Embryonic facial prominence (tissue), 1 donor: ENCODE results near the gene MTMR1.

Source experiments
- DNase-seq: peaks from one replicate; pipeline ENCODE4 v3.0.0-alpha.2; 2016; ENCODE audit errors: extremely low spot score

The MTMR1 gene

DNA sequence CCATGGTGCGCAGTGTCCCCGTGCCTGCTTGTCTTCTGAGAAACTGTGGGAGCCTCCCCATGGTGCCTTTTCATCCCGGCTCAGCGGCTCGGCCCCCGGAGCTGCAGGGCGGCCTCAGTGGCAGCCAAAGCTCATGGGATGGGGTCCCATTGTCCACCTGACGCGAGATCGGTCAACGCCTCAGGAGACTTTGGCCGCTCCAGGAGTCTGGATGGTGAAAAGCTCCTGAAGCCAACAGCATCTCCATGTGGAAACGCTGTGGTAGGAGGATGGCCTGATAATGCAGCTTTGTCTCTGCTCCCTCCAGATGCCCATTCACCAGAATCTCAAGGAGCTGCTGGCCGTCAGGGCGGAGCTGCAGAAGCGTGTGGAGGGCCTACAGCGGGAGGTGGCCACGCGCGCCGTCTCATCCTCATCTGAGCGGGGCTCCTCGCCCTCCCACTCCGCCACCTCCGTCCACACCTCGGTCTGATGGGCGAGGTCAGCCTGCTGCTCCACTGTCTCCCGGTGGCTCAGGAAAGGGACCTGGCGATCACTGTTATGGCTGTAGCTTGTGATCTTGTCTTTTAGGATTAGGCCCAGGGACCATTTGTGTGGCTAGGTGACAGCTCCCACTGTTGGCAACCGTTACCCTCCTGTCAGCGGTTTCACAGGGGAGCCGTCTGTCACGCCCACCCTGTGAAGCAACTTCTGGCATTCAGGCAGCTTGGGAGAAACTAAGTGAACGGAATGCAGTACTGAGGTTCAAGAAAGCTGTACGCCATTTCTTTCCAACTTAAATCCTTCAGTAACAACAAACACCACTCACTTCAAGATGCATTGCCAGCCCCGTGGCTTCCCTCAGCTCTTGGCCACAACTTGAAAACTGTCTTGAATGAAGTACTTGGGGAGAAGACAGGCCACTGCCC, 69.3 kb downstream of the MTMR1 start:
- DNase-seq: no peak

GRCh38 chrX:150763303-150763797, 70.2 kb downstream of the MTMR1 start:
- DNase-seq: no peak

- DNase-seq: no peak
These were observed 70.6 kb downstream of the MTMR1 start for GRCh38 chrX:150763810-150764209.

- DNase-seq: no peak
These were observed 72.0 kb downstream of the MTMR1 start for GRCh38 chrX:150765237-150765636.

DNA sequence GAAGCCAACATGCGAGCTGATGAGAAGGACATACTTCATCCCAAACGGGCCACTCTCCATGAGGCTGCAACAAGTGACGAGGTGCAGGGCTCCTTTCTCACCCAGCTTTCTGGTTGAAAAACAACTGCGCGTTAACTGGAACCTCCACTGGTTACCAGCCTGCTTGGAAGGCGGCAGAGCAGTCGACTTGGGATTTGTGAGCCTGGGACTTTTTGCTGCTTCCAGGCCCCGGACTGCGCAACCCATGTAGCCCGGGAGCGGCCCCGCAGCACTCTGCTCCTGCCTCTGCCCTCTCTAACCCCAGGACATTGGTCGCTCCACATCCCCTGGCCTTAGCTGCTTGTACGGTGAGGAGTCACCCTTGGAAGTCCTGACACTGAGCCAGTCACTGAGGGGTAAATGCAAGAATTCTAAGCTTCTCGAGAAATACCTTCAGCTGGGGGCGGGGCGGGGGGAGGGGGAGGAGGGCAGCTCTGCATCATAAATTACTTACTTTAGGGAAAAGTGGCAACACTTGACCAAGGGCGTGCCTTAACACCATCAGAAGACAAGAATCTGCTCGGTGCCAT, 72.7 kb downstream of the MTMR1 start:
- DNase-seq: no peak

DNA sequence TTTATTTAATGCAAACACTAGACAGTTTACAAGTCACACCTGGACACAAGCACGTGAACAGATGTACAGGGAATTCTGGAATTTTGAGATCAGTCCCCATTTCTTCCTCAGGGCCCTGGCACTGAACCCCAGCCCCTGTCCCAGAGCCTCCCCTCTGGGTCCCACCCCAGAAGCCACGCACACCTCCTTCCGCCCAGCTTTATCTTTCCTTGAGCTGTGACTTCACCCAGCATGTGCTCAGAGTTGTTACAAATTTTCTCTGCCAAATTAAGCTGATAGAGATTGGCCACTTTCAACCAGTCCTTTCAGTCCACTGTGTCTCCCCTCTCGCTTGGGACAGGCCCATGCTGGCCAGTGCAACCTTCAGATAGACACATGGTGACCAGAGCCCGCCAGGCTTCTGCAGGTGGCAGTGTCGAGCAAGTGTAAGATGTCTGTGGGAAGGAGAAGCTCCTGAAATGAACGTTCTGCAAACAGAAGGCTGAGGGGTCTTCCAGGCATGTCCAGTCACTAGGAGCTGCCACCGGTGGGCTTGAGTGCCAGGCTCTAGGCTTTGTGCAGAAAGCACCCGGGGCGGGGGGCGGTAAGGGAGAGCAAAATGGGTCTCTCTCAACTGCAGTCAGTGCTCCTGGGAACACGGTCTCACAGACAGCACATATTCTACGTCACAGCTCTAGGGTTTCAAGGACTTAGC, 73.3 kb downstream of the MTMR1 start:
- no peak for DNase-seq

GRCh38 chrX:150767045-150767395, 73.8 kb downstream of the MTMR1 start:
- no peak for DNase-seq

DNA sequence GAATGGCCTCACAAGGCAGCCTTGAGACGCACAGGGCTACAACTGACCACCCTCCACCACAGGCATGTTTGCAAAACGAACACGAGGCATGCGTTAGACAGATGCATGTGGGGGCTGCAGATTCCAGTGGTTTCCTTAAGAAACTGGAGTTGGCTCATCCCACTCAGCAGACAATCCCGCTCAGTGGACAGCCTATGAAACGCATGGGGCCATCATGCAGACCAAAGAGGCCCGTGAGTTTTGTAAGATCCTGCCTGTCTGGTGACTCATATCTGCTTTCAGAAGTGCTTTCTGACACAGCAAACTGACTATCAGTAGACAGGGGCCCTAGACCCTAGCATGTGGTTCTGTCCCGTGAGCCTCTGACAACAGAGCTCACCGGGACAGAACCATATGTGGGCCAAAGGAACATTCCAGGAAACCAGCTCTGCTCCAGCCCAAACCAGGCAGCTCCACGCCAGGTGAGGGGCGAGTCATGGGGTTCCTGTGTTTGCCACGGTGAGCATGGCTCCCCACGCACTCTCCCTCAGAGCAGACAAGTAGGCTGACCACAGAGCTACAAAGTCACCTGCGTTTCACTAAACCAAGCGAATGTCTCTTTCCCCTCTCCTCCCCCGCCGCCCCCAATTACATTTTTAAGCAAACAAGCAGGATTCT, 74.4 kb downstream of the MTMR1 start:
- DNase-seq: no peak

- no peak for DNase-seq
These were observed 74.9 kb downstream of the MTMR1 start for GRCh38 chrX:150768132-150768485.

DNA sequence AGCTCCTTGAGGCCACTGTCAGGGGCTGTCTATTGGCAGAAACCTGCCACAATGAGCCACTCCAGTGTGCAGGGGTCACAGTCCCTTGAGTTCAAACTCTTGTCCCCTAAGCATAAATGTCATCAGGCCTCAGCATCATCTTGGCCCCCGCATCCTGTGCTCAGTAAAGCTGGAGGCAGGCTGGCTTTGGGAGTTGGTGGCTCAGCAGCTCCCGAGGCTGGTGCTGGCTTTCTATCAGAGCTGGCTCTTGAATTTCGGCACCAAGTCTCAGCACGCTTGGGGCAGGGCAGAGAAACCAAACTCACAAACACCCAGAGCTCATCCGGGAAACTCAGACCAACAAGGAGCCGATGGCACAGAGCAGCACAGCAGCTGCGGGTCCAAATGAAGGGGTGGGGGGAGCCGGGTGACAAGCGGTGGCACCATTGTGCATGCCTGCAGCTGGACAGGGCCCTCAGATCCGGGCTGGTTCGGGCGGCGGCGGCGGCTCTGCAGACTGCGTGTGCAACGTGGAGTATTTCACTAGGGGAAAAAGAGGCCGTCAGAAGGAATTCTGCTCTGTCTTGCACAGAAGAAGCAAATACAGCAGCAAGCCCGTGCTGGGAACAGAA, 75.5 kb downstream of the MTMR1 start:
- no peak for DNase-seq

DNA sequence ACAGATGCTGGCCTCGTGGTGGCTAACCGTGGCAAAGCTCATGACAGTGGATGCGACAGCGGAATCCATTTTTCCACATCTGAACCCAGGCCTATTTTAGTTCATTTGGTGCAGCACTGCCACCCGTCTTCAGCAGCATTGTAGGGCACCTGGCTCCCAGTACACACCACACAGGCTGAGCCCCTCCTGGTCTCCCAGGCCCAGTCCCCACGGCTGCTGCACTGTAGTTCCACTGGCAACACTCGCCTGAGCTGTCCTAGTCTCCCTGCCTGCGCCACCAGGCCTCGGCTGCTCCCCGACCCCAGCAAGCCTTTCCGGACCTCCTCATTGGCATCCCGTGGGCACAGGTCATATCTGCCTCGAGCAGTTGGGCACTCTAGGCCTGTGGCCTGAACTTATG, 76.2 kb downstream of the MTMR1 start:
- DNase-seq: no peak

DNA sequence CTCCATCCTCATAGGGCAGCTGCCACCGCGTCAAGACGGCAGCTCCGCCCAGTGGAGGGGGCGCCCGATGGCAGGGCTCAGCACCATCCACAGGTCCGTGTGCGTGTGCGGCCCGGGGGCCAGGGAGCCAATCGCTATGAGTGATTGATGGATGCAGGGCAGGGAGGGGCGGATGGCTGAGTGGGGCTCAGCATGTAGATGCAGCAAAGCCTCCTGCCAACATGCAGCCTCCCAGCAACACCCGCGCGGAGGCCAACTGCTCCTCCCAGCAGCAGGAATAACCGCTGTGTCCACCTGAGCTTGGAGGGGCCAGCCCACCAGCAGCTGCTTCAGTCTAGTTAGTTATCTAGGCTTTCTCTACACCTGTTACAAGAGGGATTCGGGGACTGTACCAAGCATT, 77.4 kb downstream of the MTMR1 start:
- DNase-seq: no peak

DNA sequence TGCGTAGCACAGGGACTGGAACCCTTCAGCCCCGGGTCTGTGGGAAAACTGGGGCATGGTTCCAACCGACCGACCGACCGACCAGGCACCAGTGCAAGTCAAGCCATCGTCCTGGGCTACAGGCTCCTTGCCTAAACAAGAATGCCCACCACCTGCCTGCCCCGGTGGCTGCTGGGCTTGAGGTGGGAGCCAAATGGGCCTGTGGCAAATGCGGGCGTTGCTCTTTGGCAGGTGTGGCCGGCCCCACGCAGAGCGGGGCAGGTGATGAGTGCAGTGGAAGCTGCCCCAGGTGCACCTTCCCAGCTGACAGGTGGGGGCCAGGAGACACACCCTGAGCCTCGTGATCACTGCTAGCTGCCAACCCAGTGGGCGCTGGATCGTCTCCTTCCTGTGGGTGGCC, 77.9 kb downstream of the MTMR1 start:
- DNase-seq: no peak

- DNase-seq: no peak
These were observed 79.2 kb downstream of the MTMR1 start for GRCh38 chrX:150772150-150772970.

- no peak for DNase-seq
These were observed 79.9 kb downstream of the MTMR1 start for GRCh38 chrX:150773117-150773516.

- DNase-seq: no peak
These were observed 80.4 kb downstream of the MTMR1 start for GRCh38 chrX:150773634-150774033.

GRCh38 chrX:150774798-150775568, 81.8 kb downstream of the MTMR1 start:
- DNase-seq: no peak

GRCh38 chrX:150775569-150776350, 82.6 kb downstream of the MTMR1 start:
- DNase-seq: no peak

- DNase-seq: no peak
These were observed 84.3 kb downstream of the MTMR1 start for GRCh38 chrX:150777328-150777992.
